Measurements from ENCODE around the gene NCKAP5.

The NCKAP5 gene

GRCh38 chr2:133515271-133515670, 53.0 kb downstream of the NCKAP5 start:
- Histone ChIP-seq H3K27ac (ENCODE audit: low read depth, low read length, poor library complexity, severe bottlenecking) (no peak overlapping the region), H3K4me3 (ENCODE audit: low read depth, low read length, poor library complexity, severe bottlenecking) (no peak overlapping the region), H3K27me3 (ENCODE audit: insufficient read depth, low read length) (no peaks in the 10 kb centered on the region), H4K20me1 (ENCODE audit: insufficient read depth, low read length) (no peaks in the 10 kb centered on the region), H2AFZ (ENCODE audit: low read length) (no peak overlapping the region), H3K4me2 (ENCODE audit: low read length) (no peak overlapping the region), H3K9me2 (ENCODE audit: low read depth, low read length) (no peaks in the 10 kb centered on the region), H3K9me3 (ENCODE audit: low read length) (no peaks in the 10 kb centered on the region), H3K79me2 (ENCODE audit: insufficient read depth, low read length) (no peaks in the 10 kb centered on the region), H3K4me1 (ENCODE audit: insufficient read depth, low read length, severe bottlenecking) (no peaks in the 10 kb centered on the region), H3K9ac (ENCODE audit: low read length) (no peak overlapping the region), H3F3A (ENCODE audit: insufficient read depth, low read length) (no peaks in the 10 kb centered on the region), H3K36me3 (ENCODE audit: insufficient read depth, low read length) (no peaks in the 10 kb centered on the region)
- TF ChIP-seq EZH2 (IDR thresholded peaks at IDR 0.05; ENCODE audit: borderline replicate concordance, low read length), result no peak
- TF ChIP-seq, protein P1, sequence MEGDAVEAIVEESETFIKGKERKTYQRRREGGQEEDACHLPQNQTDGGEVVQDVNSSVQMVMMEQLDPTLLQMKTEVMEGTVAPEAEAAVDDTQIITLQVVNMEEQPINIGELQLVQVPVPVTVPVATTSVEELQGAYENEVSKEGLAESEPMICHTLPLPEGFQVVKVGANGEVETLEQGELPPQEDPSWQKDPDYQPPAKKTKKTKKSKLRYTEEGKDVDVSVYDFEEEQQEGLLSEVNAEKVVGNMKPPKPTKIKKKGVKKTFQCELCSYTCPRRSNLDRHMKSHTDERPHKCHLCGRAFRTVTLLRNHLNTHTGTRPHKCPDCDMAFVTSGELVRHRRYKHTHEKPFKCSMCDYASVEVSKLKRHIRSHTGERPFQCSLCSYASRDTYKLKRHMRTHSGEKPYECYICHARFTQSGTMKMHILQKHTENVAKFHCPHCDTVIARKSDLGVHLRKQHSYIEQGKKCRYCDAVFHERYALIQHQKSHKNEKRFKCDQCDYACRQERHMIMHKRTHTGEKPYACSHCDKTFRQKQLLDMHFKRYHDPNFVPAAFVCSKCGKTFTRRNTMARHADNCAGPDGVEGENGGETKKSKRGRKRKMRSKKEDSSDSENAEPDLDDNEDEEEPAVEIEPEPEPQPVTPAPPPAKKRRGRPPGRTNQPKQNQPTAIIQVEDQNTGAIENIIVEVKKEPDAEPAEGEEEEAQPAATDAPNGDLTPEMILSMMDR (IDR thresholded peaks at IDR 0.05; ENCODE audit: low read length), result no peak

- H3K4me1 ChIP-seq (ENCODE audit: insufficient read depth, low read length, severe bottlenecking), result no peaks in the 10 kb centered on the region
- H4K20me1 ChIP-seq (ENCODE audit: insufficient read depth, low read length), result no peaks in the 10 kb centered on the region
- H3K79me2 ChIP-seq (ENCODE audit: insufficient read depth, low read length), result no peaks in the 10 kb centered on the region
- H3K4me2 ChIP-seq (ENCODE audit: low read length), result no peak overlapping the region
- H3K9me2 ChIP-seq (ENCODE audit: low read depth, low read length), result no peaks in the 10 kb centered on the region
- H3K27ac ChIP-seq (ENCODE audit: low read depth, low read length, poor library complexity, severe bottlenecking), result no peak overlapping the region
- H3K4me3 ChIP-seq (ENCODE audit: low read depth, low read length, poor library complexity, severe bottlenecking), result no peak overlapping the region
- H2AFZ ChIP-seq (ENCODE audit: low read length), result no peak overlapping the region
- no peaks in the 10 kb centered on the region for H3K36me3 ChIP-seq (ENCODE audit: insufficient read depth, low read length)
- H3K9me3 ChIP-seq (ENCODE audit: low read length), result no peaks in the 10 kb centered on the region
- TF ChIP-seq, protein P1 (IDR thresholded peaks at IDR 0.05; ENCODE audit: low read length), result no peak
- TF ChIP-seq EZH2 (IDR thresholded peaks at IDR 0.05; ENCODE audit: borderline replicate concordance, low read length), result no peak
- no peak overlapping the region for H3K9ac ChIP-seq (ENCODE audit: low read length)
- H3F3A ChIP-seq (ENCODE audit: insufficient read depth, low read length), result no peaks in the 10 kb centered on the region
- H3K27me3 ChIP-seq (ENCODE audit: insufficient read depth, low read length), result no peaks in the 10 kb centered on the region
Measured at GRCh38 chr2:133513893-133514292, 54.4 kb downstream of the NCKAP5 start.

- Histone ChIP-seq H3K9ac (ENCODE audit: low read length) (no peak overlapping the region), H3K4me1 (ENCODE audit: insufficient read depth, low read length, severe bottlenecking) (no peaks in the 10 kb centered on the region)
- TF ChIP-seq EZH2 (IDR thresholded peaks at IDR 0.05; ENCODE audit: borderline replicate concordance, low read length), result no peak
- TF ChIP-seq, protein P1 (IDR thresholded peaks at IDR 0.05; ENCODE audit: low read length), result no peak
Measured at GRCh38 chr2:133512121-133512520, 56.1 kb downstream of the NCKAP5 start.

More at GRCh38 chr2:133512121-133512520, 56.1 kb downstream of the NCKAP5 start:
- Histone ChIP-seq H3K4me2 (ENCODE audit: low read length) (no peak overlapping the region), H3K36me3 (ENCODE audit: insufficient read depth, low read length) (no peaks in the 10 kb centered on the region), H2AFZ (ENCODE audit: low read length) (no peak overlapping the region), H3K27me3 (ENCODE audit: insufficient read depth, low read length) (no peaks in the 10 kb centered on the region), H3K9me2 (ENCODE audit: low read depth, low read length) (no peaks in the 10 kb centered on the region), H3K27ac (ENCODE audit: low read depth, low read length, poor library complexity, severe bottlenecking) (no peak overlapping the region), H3K9me3 (ENCODE audit: low read length) (no peaks in the 10 kb centered on the region), H3F3A (ENCODE audit: insufficient read depth, low read length) (no peaks in the 10 kb centered on the region), H4K20me1 (ENCODE audit: insufficient read depth, low read length) (no peaks in the 10 kb centered on the region), H3K4me3 (ENCODE audit: low read depth, low read length, poor library complexity, severe bottlenecking) (no peak overlapping the region), H3K79me2 (ENCODE audit: insufficient read depth, low read length) (no peaks in the 10 kb centered on the region)
